GM12891 (cell line): ENCODE measurements around the gene CD59.

ENCODE experiments used
- POLR2A ChIP-seq: IDR thresholded peaks from 2 replicates; pipeline ENCODE4 v1.6.1; 2011; ENCODE audit warnings: low read depth, low read length, control low read depth
- POLR2AphosphoS5 ChIP-seq: IDR thresholded peaks from 2 replicates; pipeline ENCODE4 v1.6.1; 2011; ENCODE audit warnings: low read depth, low read length, control low read depth

- TF ChIP-seq POLR2AphosphoS5 (no peak), POLR2A (no peak)
Measured at GRCh38 chr11:33672273-33672672, 64.0 kb downstream of the CD59 start.
